Measurements from ENCODE around the gene HIRA. TPM values are rescaled to one million over a fixed set of nuclear protein-coding genes. Genes with fewer than 3 reads are reported as not detected.
A peak's percentile ranks its signal among the peaks of the same experiment; 100 is the strongest.

Gene HIRA
- total and polyA plus RNA-seq, 2 experiments from 2014 or later: 9.4 to 58.3 TPM

- H3K27ac ChIP-seq (ENCODE audit: low read depth): no peak overlapping the region
- H3K9me3 Mint-ChIP-seq: no peaks in the 10 kb centered on the region; the same call in 2 of the 3 replicates
- no peaks in the 10 kb centered on the region for H3K27me3 ChIP-seq (ENCODE audit: insufficient read depth)
- DNase-seq (ENCODE audit: low spot score) (no peak), ATAC-seq (peak; percentile 47; the same call in 2 of the 3 replicates)
- H3K4me1 ChIP-seq (ENCODE audit: insufficient read depth): peaks cover 26% of the 10 kb centered on the region
- no peak overlapping the region for H2AFZ ChIP-seq
- H3K4me3 ChIP-seq: no peak overlapping the region
- no peak for TF ChIP-seq CREB1 (CRISPR knock-in tag; IDR thresholded peaks at IDR 0.05; ENCODE audit: low read depth)
- TF ChIP-seq EZH2 (IDR thresholded peaks at IDR 0.05; ENCODE audit: low read depth, unreplicated experiment): no peak
- TF ChIP-seq NANOG (IDR thresholded peaks at IDR 0.05; ENCODE audit: borderline replicate concordance): no peak
- TF ChIP-seq ZNF331 (CRISPR knock-in tag; IDR thresholded peaks at IDR 0.05; ENCODE audit: low read depth): no peak
- TF ChIP-seq JUNB (IDR thresholded peaks at IDR 0.05; ENCODE audit: unreplicated experiment): no peak
- no peak for TF ChIP-seq REST (IDR thresholded peaks at IDR 0.05; ENCODE audit: unreplicated experiment)
- no peak for TF ChIP-seq STAT1 (IDR thresholded peaks at IDR 0.05; ENCODE audit: unreplicated experiment)
- TF ChIP-seq ETS1 (IDR thresholded peaks at IDR 0.05): no peak
- no peak for TF ChIP-seq ZNF462 (CRISPR knock-in tag; IDR thresholded peaks at IDR 0.05)
- TF ChIP-seq CTCF (conservative IDR thresholded peaks at IDR 0.05; ENCODE audit: low read depth in 2 of 2): no peak
- no peak for TF ChIP-seq POLR2AphosphoS5 (IDR thresholded peaks at IDR 0.05; ENCODE audit: low read depth)
- no peak for TF ChIP-seq EZH2phosphoT487 (IDR thresholded peaks at IDR 0.05; ENCODE audit: unreplicated experiment)
- TF ChIP-seq ZNF114 (CRISPR knock-in tag; IDR thresholded peaks at IDR 0.05): no peak
- no peaks in the 10 kb centered on the region for H3K36me3 ChIP-seq (ENCODE audit: insufficient read depth)
- peak overlapping the region; percentile 41; the same call in 1 of the 2 replicates for H3K27ac Mint-ChIP-seq
- no peaks in the 10 kb centered on the region for H3F3A ChIP-seq (replicated peaks; ENCODE audit: low read depth)
- H3K36me3 Mint-ChIP-seq (ENCODE audit: low read depth): peaks cover 13% of the 10 kb centered on the region
- no peaks in the 10 kb centered on the region for H3K9me2 ChIP-seq (ENCODE audit: insufficient read depth)
- peaks cover 100% of the 10 kb centered on the region for H3K79me2 ChIP-seq (replicated peaks; ENCODE audit: insufficient read depth)
- peaks cover 36% of the 10 kb centered on the region for H3K4me1 Mint-ChIP-seq
- H3K4me2 ChIP-seq: no peak overlapping the region
- peaks cover 70% of the 10 kb centered on the region for H4K20me1 ChIP-seq (replicated peaks; ENCODE audit: insufficient read depth)
- H3K4me3 Mint-ChIP-seq: no peak overlapping the region
- H3K27me3 Mint-ChIP-seq (ENCODE audit: insufficient read depth, low read depth, poor library complexity): no peaks in the 10 kb centered on the region
Observed at GRCh38 chr22:19419464-19420178, 11.9 kb downstream of the HIRA start.
